ENCODE data around the gene PHACTR3. TPM values are rescaled to one million over a fixed set of nuclear protein-coding genes. Genes with fewer than 3 reads are reported as not detected.

The PHACTR3 gene
- polyA plus RNA-seq, 10 donors: 3.9 to 15.7 (median 7.7) TPM

DNA sequence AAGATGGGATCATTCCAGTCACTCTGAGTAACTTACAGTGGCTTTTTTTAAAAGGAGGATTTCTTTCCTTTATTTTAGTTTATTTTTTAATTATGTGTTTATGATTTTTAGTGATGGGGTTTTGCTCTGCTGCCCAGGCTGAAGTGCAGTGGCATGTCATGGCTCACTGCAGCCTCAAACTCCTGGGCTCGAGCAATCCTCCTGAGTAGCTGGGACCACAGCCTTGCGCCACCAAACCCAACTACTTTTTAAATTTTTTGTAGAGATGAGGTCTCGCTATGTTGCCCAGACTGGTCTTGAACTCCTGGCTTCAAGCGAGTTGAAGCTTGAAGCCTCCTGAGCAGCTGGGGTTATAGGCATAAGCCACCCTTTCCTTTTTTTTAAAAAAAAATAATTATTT, 31.8 kb upstream of the PHACTR3 start:
- DNase-seq: no peak

DNA sequence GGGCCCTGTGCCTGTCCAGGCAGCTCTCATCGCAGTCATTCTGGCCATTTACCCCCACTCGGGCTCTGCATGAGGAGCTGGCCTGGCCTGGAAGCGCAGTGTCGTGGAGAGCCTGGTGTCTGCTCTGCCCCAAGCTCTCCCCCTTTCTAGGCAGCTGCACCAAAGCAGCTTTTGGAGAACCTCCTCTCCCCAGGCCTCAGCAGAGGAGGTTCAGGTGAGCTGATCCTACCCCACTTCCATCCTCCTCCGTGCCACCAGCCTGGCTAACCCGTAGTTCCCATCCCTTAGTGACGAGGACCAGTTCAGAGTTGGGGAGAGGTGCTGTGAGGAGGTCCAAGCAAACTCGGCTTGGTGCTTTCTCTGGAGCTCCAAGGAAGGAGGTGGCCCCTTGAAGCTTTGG, 30.5 kb upstream of the PHACTR3 start:
- no peak for DNase-seq

DNA sequence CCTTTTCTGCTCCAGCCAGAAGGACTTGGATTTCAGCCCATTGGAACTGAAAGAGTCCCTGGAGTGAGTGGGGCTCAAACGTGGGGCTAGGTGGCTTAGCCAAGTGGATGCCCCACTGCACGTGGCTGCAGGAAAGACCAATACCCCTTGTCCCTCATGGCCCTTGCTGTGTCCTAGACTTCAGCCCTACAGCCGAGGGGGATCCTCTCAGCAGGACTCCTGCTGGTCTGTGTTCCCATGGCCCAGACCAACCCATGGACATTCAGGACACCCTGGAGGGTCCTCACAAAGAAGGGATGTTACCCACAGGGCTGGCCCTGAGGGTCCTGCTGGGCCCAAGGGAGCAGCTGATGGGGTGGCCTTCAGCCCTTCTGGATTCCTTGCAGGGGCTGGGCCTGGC, 30.0 kb upstream of the PHACTR3 start:
- DNase-seq: no peak

DNA sequence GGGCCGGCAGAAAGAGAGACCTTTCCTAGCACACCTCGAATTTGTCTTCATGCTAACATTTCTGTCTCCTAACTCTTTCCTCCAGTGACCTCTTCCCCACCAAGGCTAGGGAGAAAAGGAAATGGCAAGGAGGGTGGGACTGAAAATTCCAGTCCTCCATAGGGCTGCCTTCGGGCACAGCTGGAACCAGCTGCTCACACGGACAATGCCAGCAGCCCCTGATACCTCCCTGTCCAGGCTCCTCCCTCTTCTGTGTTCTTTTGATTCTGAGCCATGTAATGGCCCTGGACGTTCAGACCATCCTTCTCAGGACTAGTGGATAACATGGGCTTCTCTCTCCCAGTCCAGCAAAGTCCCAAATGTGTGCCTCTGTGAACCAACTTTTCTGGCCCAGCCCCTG, 29.1 kb upstream of the PHACTR3 start:
- peak in 1 of 3 donors; percentile 56 for DNase-seq

DNA sequence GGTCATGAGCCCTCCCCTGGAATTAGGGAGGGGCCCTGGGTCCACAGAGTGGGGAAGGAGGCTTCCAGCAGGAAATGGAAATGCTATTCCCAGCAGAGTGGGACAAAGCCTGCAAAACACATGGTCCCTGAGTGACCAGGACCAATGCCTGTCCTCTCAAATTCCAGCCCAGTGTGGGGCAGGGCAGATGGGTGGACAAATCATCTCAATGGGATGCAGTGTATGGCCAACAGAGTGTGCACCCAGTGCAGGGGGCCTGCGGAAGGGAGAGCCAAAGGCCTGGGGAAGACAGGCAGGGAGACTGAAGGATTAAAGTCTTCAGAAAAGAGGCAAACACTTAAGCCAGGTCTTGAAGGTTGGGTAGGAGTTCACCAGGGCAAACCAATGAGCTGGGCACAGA, 28.7 kb upstream of the PHACTR3 start:
- DNase-seq: no peak

DNA sequence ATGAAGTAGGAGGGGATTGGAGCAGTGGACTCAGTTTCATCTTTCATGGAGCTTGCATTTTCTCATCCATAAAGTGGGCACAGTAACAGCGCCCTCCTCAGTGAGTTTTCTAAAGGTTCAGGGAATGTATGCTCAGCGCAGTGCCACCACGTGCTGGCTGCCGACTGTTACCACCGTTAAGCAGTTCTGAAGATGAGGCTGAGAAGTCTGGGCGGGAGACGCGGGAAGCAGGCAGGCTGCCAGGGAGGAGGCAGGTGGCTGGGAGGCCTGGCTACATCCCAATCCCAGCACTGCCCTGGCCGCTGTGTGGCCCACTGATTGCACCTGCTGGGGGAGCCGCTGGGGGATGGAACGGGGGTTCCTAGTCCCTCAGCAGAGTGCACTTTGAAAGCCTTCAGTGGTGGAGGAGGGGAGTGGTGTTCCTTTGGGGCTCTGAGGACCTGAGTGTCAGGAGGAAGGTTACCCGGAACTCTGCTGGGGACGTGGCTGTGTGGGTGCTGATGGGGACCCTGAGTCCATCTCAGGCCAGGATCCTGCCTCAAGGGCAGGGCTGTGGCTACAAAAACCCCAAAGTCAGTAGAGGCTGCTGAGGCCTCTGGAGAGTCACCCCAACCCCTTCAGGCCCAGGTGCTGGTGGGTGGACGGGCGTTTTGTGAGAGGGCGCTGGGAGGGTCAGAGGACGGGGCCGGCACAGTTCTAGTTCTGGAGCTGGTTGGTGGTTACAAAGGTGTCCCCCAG, 28.0 kb upstream of the PHACTR3 start:
- DNase-seq: no peak

DNA sequence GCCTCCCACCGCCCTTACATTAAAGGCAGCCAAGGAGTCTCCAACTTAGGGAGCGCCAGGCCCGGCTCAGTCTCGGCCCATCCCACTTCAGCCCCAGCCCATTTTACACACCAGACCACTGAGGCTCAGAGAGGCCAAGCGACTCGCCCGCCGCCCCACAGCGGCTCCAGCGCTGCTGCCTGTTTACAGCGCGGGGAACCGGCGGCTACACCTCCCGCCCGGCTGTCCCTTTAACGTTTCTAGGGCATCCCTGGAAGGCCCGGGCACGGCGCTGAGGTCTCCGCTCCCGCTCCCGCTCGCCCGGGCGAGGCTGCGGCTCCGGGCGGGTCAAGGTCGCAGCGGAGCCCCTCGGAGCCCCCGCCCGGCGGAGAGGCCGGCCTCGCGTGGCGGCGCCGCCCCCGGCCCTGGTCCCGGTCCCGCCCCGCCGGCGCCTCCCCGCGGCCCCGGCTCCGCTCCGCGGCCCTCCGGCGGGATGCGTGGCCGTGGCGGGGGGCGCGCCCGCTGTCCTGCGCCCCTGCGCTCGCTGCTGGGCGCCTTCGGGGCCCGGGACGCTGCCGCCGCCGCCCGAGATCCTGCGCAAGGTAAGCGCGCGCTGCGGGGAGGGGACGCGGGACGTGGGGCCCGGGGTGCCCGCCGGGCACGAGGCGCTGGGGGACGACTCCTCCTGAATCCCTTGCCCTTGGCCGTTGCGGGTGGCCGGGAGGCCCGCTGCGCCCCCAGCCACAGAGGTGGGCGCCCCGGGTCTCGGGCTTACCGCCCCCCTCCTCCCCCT, 27.1 kb upstream of the PHACTR3 start:
- DNase-seq: peak in 1 of 3 donors; percentile 46

DNA sequence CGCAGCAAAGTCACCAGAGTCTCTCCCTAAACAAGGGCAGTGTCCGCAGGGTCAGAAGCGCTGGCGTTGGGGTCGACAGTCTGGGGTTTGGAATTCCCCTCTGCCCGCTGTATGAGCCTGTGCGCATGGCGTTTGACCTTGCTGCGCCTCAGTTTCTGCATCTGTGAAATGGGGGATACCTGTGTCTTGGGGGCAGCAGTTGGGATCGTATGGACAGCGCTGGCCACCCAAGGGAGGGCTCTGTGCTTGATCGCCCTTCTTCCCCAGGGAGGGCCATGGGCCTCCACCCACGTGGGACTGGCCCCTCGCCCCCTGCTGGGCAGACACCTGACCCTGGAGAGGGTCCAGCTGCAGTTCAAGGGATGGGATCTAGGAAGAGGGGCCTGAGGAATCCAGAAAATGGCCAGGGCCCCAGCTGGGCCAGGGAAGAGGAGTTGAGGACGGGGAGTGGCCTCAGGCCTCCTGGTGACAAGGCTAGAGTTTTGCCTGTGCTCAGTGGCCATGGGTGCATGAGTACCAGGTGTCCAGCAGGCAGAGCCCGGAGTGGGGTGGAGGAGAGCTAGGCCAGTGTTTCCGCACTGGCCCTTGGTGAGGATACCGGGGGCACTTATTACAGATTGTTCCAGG, 26.4 kb upstream of the PHACTR3 start:
- DNase-seq: no peak

DNA sequence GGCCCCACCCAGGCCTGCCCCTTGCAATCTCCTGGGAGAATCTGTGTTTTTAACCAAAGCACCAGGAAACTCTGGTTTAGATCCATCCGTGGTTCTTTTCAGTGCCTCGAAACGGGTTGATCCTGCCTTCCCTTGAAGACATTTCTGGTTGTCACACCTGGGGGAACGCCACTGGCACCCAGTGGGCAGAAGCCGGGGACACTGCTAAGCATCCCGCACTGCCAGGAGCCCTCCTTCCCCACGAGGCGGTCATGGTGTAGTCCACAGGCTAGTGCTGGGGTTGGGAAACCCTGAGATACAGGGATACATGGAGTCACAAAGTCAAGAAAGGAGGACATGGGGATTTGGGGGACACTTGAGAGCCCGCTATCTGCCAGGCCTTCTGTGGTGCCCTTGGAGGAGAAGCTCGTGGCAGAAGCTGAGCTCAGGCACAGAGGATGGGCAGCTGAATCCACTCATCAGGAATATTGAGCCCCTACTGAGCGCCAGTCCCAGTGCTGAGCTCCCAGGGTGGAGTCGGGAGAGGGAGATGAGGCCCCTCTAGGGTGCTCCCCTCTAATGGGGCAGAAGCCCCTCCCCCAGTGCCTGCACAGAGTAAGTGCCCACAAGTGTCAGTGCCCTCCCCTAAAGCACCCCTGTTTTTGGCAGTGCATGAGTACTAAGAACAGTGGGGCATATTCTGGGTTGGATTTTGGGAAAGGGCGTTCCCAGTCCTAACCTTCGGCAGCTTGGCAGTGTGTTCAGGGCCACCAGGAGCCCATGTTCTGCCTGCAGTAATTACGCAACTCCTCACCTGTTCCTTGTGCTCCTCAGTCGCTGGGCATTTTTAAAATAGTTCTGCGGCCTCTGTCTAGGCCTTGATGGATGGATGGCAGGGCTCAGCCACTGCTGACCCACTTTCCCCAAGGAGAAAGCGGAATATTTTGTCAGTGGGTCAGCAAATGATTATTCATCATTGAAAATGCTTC, 25.6 kb upstream of the PHACTR3 start:
- DNase-seq: no peak

DNA sequence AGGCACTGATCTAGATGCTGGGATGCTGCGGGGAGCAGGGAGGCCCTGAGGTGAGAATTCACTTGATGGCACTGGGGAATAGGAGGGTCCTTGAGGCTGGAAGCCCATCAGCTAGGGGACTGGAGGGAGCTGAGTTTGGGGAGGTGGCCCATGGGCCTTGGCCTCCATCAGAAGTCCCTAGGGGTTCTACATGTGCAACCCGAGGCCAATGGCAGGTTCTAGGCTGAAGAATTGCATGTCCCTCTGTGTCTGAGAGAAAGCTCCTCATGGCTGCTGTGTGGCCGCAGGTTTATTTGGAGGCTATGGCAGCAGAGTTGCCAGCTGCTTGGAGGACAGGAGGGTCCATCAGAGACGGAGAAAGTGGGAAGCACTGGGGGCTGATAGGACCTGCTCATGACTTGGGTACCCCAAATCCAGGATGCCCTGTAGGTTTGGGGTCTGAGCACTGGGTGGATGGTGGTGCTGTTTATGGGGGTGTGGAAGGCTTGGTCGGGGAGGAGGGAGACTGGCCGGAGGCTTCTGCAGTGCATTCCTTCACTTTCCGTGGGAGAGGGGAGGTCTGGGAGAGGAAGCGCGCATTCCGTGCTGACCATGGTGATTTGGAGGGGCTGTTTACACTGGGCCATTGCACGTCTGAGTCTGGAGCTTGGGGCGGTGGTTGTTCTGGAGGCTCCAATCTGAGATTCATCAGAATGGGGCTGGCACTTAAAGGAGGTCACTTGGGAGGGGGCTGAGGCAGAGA, 24.8 kb upstream of the PHACTR3 start:
- DNase-seq: no peak

DNA sequence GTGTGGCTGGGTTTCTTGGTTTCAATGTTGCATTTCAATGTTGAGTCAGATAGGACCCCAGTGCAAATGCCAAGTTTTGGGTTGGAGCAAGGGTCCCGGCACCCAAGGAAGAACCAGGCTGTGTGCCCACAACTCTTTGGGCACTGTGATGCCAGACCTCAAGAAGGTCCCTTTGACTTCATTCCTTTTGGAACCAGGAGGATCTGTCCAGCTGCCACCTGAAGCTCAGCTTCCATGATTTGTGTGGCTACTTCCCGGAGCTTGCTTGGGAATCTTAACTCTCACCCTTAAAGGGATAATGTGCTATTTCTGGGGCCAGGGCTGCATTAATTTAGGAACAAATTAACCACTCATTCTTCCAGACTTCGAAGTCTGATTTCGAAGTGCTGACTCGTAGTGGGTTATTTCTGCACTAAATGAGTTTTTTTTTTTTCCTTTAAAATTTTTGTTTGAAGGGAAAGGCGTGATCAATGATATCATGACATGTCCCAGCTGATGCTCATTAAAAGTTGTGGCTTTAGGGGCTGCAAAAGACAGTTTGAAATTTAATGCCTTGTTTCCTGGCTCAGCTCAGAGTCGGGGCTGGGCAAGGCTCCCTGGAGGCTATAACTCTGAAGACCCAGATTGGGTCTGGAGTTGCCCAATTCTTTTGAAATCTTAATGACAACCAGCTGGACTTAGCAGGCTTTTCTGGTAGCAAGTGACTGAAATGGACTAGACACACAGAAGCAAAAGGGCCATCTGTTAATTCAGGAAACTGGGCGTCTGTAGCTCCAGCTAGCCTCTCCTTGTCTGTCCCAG, 24.0 kb upstream of the PHACTR3 start:
- peak in 1 of 3 donors; percentile 66 for DNase-seq

DNA sequence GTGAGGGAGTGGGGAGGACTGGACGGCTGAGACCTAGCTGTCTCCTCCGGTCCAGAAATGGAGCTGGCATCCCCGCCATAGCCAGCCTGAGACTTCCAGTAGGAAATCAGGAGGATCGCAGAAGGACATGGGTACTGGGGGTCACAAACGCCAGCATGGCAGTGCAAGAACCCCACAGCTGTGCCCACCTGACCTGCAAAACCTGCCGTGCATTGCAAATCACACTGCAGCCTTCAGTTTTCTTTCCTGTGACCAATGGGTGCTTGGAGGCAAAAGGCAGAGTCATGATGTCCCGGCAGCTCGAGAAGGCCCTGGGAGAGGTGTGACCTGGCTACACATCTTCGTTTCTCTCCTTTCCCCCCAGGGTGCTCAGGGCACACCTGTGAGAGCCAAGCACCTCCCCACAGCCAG, 23.3 kb upstream of the PHACTR3 start:
- DNase-seq: no peak

DNA sequence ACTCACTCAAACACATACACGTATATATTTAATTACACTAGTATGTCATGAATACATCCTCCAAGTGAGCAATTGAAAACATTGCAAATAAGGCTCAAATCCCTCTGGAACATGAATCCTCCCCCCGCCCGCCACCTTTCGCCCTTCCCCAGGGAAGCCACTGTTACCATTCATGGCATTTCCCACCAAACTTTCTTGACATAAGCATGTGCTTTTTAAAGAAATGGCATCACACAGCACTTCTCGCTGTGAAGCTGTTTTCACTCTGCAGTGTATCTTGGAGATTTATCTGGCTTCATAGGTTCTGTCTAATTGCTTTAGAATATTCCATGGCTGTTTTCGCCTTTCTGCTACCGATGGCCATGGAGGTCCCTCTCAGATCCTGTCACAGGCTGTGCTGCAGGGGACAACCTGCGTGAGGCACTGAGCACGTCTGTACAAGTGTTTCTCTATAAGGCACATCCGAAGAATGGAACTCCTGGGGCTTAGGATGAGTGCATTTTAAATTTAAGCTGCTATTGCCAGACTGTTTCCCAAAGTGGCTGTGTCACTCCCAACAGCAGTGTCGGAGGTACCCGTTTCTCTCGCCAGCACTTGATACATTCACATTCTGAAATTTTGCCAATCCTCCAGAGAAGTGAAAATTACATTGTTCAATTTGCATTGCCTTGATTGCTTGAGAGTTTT, 22.2 kb upstream of the PHACTR3 start:
- DNase-seq: no peak

DNA sequence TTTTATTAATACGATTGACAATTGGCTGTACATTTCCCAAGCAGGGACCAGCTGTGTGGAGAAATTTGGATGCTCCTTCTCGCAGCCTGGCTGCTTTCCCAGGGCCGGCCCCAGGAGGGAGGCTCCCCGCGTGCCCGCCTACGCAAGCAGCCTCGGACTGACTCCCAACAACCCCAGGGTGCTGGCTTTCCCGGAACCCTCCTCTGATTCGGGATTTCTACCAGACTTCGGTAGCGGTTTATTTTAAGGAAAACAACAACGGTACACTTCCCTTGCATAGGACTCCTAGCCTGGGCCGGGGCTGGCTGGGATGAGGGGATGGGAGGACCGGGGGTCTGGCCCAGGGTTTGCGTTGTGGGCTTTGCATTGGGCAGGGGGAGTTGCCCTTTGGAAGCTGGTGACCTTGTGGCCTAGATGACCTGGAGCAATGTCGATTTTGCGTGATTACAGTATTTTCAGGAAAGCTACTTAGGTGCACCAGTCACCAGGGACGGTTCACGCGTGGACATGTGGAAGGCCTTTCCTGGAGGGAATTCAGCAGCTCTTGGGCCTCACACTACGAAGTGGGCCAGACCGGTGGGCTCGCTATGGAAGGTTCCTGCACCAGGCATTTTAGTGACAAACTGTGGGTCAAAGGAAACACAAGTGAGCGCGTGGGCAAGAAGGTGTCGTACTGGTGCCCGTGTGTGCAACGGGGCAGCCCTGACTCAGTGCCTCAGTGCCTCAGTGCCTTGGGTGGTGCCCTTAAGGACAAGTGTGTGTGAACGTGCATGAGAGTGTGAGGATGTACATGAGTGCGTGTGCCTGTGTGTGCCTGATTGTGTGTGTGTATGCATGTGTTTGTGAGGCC, 20.7 kb upstream of the PHACTR3 start:
- peak; percentile 29 to 87 (median 71) for DNase-seq

DNA sequence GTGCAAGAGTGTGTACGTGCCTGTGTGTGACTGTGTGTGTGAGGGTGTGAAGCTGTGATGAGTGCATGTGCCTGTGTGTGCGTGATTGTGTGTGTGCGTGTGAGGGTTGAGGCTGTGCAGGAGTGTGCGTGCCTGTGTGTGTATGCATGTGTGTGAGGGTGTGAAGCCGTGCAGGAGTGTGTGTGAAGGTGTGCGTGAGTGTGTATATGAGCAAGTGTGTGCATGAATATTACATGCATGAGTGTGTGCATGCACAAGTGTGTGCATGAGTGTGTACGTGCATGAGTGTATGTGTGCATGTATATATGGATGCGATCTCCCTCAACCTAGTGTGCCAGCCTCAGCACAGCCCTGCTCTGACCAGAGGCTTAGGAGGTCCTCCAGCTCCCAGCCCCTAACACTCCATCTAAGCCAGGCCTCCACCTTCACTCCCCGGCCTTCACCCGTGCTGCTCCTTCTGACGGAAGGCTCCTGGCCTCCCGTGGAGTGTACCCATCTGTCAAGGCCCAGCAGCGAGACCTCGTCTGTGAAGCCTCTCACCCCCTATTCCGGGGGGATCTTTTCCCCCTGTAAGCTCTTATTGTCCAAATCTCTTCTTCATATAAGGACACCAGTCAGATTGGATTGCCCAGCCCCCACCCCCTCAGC, 19.9 kb upstream of the PHACTR3 start:
- DNase-seq: no peak

DNA sequence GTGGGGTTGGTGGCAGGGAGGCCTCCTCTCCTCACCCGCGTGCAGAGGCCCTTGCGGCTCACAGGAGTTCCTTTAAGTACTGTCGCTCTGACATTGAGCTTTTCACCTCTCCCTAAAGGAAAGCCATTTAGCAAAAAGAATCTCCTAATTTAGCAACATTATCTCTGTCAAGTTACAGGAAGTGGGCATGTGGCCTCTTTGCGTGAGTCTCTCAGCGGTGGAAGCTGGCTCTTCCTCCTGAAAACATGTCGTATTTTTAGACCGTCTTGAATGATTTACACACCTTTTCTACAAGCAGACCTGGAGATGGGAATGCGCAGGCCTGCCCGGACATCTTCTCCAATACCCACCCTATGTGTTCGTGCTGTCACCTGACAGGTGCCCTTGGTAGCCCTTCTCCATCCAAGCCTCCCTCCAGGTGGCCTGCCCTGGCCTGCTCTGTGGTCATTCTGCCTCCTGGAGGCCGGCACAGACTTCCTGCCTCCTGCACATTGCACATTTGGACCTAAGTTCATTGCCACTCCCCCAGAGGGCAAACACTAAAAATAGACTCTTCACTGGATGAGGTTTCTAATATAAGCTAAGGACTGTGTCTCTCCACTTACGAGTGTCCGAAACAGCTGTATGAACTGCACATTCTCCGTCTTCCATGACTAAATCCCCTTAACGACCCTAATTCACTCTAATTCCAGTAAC, 18.5 kb upstream of the PHACTR3 start:
- DNase-seq: no peak

DNA sequence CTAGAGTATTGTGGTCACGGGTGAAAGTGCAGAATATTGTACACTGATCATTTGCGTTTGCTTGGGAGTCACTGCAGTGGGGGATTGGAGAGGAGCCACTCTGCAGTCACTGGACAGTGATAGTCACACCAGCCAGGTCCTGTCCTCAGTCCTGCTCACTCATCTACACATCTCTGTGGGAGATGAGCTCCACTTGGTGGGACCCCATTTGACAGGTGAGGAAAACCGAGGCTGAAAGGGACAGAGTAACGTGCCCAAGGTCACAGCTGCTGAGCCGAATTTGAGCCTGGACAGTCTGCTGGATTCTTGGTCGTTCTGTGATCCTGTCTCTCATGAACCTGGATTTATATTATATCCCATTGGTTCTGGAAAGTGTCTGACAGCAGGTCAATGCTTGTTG, 17.7 kb upstream of the PHACTR3 start:
- no peak for DNase-seq

All from muscle of back (tissue), 11 donors.